Hepatocyte (in vitro differentiated cells): ENCODE results near the gene B4GALT5.

Source experiments
- EZH2 ChIP-seq: fragments of 200-600 bp; sonication (generic); IDR thresholded peaks from 2 replicates; pipeline ENCODE4 v1.6.1; 2016; ENCODE audit warnings: antibody characterized with exemption, mild to moderate bottlenecking, borderline replicate concordance
- EZH2phosphoT487 ChIP-seq: fragments of 200-600 bp; sonication (generic); IDR thresholded peaks from one replicate; pipeline ENCODE4 v1.6.1; 2018; ENCODE audit warnings: antibody characterized with exemption, mild to moderate bottlenecking, low read depth, moderate library complexity; ENCODE audit not compliant: unreplicated experiment, severe bottlenecking
- TF ChIP-seq, protein P1 (sequence below): fragments of 200-600 bp; sonication (generic); IDR thresholded peaks from 2 replicates; pipeline ENCODE4 v1.5.1; 2016; ENCODE audit warnings: antibody characterized with exemption, mild to moderate bottlenecking; ENCODE audit not compliant: poor library complexity

- TF ChIP-seq, protein P1, sequence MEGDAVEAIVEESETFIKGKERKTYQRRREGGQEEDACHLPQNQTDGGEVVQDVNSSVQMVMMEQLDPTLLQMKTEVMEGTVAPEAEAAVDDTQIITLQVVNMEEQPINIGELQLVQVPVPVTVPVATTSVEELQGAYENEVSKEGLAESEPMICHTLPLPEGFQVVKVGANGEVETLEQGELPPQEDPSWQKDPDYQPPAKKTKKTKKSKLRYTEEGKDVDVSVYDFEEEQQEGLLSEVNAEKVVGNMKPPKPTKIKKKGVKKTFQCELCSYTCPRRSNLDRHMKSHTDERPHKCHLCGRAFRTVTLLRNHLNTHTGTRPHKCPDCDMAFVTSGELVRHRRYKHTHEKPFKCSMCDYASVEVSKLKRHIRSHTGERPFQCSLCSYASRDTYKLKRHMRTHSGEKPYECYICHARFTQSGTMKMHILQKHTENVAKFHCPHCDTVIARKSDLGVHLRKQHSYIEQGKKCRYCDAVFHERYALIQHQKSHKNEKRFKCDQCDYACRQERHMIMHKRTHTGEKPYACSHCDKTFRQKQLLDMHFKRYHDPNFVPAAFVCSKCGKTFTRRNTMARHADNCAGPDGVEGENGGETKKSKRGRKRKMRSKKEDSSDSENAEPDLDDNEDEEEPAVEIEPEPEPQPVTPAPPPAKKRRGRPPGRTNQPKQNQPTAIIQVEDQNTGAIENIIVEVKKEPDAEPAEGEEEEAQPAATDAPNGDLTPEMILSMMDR: no peak
- TF ChIP-seq EZH2phosphoT487 (no peak), EZH2 (no peak)
Measured at GRCh38 chr20:49682278-49682677, 31.4 kb downstream of the B4GALT5 start.
